Measurements from ENCODE around the gene FGD2.

DNA sequence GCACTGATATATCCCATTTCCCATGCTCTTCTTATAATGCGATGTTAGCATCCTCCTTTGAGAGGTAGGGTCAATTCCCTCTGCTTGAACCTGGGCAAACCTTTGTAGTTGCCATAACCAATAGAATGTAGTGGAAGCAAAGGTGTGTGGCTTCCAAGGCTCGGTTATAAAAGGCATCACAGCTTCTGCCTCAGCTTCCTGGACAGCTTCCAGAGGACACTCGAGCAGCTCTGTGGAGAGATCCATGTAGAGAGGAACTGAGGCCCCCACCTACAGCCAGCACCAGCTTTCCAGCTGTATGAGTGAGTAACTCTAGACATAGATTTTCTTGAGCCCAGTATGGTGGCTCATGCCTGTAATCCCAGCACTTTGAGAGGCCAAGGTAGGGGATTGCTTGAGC is 36.7 kb downstream of the FGD2 start:
- TF ChIP-seq EZH2 (IDR thresholded peaks at IDR 0.05; ENCODE audit: low read depth, unreplicated experiment) (no peak), CTCF (conservative IDR thresholded peaks at IDR 0.05; ENCODE audit: low read depth in 2 of 2) (no peak), POLR2AphosphoS5 (IDR thresholded peaks at IDR 0.05; ENCODE audit: low read depth) (no peak), CREB1 (CRISPR knock-in tag; IDR thresholded peaks at IDR 0.05; ENCODE audit: low read depth) (no peak), ETS1 (IDR thresholded peaks at IDR 0.05) (no peak), EZH2phosphoT487 (IDR thresholded peaks at IDR 0.05; ENCODE audit: unreplicated experiment) (no peak), ZNF114 (CRISPR knock-in tag; IDR thresholded peaks at IDR 0.05) (no peak), STAT1 (IDR thresholded peaks at IDR 0.05; ENCODE audit: unreplicated experiment) (no peak), ZNF331 (CRISPR knock-in tag; IDR thresholded peaks at IDR 0.05; ENCODE audit: low read depth) (no peak), ZNF462 (CRISPR knock-in tag; IDR thresholded peaks at IDR 0.05) (no peak)
- TF ChIP-seq, protein P1, sequence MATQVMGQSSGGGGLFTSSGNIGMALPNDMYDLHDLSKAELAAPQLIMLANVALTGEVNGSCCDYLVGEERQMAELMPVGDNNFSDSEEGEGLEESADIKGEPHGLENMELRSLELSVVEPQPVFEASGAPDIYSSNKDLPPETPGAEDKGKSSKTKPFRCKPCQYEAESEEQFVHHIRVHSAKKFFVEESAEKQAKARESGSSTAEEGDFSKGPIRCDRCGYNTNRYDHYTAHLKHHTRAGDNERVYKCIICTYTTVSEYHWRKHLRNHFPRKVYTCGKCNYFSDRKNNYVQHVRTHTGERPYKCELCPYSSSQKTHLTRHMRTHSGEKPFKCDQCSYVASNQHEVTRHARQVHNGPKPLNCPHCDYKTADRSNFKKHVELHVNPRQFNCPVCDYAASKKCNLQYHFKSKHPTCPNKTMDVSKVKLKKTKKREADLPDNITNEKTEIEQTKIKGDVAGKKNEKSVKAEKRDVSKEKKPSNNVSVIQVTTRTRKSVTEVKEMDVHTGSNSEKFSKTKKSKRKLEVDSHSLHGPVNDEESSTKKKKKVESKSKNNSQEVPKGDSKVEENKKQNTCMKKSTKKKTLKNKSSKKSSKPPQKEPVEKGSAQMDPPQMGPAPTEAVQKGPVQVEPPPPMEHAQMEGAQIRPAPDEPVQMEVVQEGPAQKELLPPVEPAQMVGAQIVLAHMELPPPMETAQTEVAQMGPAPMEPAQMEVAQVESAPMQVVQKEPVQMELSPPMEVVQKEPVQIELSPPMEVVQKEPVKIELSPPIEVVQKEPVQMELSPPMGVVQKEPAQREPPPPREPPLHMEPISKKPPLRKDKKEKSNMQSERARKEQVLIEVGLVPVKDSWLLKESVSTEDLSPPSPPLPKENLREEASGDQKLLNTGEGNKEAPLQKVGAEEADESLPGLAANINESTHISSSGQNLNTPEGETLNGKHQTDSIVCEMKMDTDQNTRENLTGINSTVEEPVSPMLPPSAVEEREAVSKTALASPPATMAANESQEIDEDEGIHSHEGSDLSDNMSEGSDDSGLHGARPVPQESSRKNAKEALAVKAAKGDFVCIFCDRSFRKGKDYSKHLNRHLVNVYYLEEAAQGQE (IDR thresholded peaks at IDR 0.05; ENCODE audit: unreplicated experiment): no peak
